ENCODE measurements around the gene PLA2G4B.

PLA2G4B gene, protein sequence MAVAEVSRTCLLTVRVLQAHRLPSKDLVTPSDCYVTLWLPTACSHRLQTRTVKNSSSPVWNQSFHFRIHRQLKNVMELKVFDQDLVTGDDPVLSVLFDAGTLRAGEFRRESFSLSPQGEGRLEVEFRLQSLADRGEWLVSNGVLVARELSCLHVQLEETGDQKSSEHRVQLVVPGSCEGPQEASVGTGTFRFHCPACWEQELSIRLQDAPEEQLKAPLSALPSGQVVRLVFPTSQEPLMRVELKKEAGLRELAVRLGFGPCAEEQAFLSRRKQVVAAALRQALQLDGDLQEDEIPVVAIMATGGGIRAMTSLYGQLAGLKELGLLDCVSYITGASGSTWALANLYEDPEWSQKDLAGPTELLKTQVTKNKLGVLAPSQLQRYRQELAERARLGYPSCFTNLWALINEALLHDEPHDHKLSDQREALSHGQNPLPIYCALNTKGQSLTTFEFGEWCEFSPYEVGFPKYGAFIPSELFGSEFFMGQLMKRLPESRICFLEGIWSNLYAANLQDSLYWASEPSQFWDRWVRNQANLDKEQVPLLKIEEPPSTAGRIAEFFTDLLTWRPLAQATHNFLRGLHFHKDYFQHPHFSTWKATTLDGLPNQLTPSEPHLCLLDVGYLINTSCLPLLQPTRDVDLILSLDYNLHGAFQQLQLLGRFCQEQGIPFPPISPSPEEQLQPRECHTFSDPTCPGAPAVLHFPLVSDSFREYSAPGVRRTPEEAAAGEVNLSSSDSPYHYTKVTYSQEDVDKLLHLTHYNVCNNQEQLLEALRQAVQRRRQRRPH

DNA sequence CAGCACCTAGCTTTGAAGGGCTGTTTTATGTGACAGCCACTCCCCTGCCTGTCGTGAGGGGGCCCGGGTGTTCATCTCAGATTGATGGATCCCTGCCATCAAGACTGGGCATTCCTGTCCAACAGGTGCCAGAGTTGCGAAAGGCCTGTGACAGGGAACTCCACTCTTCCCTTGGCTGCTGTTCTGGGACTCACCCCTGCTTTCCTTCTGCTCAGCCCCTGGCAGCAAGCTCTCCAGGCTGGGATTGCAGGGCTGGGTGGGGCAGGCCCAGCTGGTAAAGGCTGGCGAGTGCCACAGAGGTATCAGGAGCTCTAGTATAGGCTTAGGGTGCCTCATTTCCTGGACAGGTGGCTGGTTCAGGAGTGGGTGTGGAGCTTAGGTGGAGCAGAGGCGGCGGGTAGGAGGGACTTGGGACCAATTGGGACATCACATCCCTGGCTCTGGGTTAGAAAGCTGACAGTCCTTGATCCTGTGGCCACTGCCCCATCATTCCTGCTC is at the start of gene PLA2G4B:
Gene PLA2G4B, plus strand, starts transcription at position 448 of the 498 bp plus-strand sequence. CDS start 67 bp downstream, outside the sequence.
- no peak for DNase-seq

DNA sequence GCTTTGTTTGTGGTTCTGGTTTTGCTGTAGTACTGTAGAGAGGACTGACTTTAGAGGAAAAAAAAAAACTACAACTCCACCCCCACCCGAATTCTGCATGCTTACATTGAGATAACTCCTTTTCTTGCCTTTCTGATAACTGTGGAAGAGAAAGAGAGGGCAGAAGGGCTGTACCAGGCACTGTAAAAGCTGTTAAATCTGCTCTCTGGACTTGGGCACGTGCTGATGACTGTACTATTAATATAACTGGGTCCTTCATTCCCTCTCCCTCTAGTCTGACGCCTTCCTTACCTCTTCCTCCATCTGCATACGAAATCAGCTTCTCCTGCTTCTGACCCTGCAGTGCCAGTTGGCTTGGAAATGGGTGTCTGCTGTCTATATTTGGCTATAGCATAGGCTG is 49.4 kb upstream of the PLA2G4B start:
- no peak for DNase-seq

DNA sequence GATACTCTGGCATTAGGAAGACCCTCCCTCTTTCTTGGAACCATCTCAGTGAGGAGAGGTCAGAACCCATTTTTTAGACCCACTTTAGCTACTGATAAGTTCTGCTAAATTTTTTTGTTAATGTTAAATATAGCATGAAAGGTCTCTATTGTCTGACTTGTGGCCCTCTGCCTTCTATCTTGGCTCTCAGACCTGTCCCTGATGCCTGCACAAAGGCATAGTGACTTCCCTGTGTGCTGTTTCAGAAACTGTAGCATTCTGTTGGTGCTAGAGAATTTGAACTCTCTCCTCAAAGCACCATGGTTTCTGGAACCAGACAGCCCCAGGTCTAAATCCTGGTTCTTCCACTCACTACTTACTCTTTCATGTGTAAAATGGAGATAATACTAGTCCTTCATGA is 49.0 kb upstream of the PLA2G4B start:
- DNase-seq: no peak

DNA sequence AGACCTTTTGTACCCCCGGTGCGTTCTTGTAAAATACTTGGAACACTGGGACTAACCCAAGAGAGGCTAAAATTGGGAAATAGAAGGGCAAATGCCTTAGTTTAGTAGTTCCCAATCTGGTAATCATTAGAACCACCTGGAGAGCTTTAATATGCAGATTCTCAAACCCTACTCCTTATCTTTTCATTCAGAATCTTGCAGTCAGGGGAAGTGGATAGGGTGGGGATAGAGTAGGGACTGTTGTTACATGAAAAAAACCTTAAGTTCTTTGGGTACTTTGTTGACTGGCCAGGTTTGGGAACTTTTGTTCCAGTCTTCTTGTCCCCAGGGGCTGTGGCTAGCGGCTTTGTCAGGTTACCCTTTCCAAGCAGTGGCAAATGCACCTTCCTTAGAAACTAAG is 48.5 kb upstream of the PLA2G4B start:
- no peak for DNase-seq

DNA sequence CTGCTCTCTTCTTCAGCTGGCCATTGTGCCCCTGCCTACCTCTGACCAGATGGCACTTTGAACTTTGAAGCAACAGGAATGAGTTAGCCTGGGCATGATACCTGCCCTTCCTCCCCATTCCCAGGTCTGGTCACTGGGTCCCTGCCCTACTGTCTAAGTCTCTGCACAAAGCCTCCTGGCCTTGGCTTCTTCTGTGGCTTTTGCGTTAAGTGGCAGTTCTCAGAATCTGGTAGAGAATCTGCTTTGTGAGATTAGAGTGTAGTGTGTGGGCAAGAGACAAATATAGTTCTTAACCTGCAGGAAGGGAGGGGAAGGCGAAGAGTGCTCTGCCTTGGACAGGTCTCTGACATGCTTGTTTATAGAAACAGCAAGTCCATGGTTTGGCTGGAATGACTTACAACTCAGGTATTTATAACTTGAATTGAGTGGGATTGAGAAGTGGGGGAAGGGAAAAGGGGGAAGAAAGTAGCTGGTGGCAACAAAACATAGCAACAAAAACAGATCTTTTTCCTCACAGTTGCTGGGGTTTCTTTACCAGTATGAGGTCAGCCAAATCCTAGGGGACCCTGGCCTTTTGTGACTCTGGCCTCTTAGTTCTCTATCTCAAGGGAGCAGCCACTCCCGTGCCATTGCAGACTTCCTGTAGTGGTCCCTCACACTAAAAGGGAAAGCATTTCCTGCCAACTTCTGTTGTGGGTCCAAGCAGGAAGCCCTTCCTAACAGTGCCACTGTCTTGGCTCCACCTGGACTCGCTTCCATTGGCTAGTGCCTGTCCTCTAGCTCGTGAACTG is 47.7 kb upstream of the PLA2G4B start:
- DNase-seq: no peak

DNA sequence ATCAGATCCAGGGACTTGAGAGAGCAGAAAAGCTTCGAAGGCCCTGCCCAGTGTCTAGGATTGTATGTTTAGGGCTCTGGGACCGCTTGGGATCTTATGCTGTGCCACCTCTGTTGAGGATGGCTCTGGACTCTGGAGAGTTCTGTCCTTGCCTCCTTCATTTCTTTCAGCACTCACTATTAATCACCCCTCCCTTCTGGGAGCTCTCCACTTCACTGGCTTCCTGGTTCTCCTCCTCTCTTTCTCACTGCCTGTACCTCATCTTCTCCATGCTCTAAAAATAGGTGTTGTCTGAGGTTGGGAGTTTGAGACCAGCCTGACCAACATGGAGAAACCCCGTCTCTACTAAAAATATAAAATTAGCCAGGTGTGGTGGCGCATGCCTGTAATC is 47.1 kb upstream of the PLA2G4B start:
- DNase-seq: no peak

DNA sequence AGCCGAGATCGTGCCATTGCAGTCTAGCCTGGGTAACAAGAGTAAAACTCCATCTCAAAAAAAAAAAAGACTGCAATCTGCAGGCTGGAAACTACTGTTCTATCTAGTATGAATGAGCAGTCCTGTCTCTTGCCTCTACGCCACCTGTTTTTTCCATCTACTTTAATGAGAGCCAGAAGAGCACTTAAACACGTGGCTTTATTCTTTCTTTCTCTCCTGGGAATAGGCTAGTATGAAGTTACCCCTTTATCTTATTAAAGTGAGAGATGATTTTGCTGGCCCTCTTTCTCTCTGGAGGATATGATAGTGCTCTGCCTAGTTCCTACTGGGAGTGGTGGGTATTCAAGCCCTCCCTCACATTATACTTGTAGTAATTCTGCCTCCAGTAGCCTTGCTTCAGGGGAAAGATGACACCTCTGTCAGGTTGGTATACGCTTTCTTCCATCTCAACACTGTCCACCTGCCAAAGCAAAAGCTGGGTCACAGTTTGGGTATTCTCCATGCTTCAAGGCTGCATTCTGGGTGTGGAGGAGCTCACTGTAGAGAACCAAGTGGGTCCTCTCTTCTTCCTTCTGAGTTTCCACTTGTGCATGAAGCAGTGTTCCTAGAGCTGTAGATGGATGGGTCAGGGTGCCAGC is 46.5 kb upstream of the PLA2G4B start:
- DNase-seq: no peak

DNA sequence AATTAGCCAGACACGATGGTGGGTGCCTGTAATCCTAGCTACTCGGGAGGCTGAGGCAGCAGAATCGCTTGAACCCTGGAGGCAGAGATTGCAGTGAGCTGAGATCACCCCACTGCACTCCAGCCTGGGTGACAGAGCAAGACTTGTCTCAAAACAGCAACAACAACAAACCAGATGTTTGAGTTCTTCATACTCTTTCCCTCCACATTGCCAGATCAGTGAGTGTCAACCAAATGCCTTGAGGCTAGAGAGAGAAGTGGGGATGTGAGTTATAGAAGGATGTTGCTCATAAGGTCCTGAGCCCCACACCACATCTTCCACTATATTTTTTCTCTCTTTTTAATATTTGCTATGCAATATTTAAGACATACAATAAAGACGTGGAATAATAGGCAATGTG is 44.6 kb upstream of the PLA2G4B start:
- DNase-seq: no peak

DNA sequence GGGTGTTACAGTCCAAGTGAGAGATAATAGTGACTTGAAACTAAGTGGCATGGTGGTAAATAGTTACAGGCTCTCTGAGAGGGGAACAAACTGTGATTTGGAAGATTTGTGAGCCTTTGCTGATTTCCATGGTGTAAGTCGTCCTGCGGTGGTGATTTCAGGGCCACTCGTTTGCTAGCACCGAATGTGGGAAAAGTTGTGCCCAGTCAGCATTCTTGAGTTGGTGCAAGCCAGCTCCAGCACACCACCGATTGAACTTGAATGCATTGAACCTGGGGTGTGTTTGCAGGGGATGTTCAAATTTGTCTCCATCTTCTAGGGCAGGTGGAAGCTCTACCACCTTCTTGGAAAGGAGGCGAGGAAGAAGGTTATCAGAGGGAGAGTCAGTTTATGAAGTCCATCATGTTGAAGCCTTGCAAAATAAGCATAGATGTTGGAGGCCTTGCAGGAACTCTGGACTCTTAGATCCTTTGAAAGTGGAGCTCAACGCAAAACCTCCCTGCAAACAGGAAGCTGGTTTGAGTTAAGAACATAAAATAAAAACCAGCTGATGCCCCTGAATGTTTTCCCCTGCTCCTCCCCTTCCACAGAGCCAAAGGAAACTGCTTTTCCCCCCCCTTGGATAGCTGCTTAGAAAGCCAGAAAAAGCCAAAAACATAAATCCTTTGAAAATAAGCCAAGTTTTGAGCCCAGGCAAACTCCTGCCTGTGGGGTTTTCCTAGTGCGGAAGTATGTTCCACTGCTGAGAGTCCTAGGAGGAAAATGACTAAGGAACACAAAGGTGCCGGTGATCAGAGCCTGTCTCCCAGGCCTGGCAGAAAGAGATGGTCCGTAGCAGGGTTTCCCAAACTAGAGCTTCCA is 42.4 kb upstream of the PLA2G4B start:
- no peak for DNase-seq

DNA sequence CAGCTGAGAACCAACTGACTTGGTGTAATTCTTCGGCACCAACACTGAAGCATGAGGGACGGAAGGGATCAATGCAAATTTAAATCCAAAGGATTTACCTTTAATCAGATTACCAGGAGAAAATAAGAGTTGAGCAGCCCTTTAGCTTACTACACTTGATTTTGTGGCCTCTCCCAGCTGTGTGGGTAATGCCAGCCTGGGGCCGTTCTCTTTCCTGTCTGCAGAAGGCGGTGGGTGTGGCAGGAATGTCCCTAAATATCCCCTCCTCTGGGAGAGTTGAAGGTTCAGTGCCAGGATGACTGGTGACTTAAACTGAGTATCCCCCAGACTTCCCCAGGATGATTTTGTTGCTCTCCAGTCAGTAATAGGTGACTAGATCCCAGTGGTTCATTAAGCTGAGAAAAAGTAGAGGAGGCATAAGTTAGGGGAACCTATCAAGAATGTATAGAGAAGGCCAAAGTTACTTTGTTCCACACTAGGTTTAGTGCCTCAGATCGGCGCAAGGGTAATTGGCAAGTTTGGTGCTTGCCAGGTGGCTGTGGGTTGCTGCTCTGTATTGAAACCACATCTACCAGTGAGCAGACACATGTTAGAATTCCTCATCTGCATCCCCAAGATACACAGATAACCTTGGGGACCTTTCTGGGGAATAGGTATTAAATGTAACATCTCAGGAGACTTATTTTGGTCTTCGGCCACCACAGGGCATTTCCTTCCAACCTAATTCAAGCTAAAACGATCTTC is 41.3 kb upstream of the PLA2G4B start:
- no peak for DNase-seq

DNA sequence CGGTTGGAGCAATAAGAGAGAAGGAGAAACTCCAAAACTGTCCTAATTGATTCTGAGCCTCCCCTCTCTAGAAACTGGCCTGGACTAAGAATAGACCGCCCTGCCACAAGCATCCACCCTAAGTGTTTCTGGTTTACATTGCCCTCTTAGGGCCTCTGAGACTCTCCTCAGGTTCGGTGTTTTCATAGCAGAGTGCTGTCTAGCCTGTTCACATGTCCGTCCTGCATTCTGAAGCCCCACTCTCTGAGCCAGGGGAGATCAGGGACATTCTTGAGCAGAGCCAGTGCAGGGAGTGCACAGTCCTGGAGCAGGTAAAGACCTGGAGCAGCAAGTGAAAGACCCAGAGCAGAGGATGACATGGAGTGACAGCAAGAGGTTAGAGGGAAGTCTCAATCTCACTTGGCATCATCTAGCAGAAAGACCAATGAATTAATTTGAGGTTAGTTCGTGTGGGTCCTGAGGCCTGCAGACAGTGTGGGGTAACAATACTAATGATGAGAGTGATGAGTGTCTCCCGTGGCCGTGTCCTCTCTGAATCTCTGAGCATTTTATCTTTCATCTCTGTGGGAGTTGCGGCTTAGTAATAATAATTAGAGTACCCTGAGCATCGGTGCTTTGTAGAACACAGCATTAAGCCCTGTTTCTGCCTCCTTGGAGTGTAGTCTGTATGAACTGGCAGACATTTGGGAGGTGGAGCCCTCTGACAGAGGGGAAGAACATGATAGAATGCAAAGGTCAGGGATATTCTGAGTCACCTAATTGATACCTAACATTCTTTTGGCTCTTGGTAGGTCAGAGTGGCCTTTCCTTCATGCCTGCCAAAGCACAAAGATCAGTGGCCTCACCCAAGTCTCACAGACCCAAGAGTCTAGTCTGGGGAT is 39.8 kb upstream of the PLA2G4B start:
- DNase-seq: no peak

DNA sequence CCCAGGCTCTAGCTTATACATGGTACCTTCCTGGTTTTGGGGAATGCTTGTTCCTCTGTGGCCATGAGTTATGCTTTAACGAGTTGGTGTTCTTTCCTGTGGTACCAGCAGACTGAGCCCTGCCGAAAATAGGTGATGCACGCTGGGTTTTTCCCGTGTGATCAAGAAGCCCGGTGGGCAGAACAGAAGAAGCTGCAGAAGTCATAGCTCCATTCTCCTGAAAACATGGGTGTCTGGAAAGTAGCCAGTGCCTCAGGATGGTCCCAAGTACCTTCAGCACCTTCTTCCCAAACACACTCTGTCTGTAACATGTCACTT is 39.2 kb upstream of the PLA2G4B start:
- DNase-seq: no peak

DNA sequence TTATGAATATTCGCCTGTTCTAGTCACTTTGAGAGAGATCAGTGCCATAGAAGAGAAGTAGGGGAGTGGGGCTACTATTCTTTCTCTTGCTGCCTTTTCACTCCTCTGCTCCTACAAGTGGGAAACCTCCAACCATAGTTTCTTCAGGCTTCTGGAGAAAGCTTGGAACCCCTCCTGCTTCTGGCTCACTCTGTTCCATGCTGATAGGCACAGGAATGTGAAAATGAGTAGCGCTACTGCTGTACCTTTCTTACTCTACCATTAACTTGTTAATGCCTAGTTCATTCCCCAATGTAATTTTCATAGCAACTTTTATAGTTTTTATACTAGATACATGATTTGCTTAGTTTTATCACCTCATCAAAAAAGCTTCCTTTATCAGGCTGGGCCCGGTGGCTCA is 37.5 kb upstream of the PLA2G4B start:
- DNase-seq: no peak

DNA sequence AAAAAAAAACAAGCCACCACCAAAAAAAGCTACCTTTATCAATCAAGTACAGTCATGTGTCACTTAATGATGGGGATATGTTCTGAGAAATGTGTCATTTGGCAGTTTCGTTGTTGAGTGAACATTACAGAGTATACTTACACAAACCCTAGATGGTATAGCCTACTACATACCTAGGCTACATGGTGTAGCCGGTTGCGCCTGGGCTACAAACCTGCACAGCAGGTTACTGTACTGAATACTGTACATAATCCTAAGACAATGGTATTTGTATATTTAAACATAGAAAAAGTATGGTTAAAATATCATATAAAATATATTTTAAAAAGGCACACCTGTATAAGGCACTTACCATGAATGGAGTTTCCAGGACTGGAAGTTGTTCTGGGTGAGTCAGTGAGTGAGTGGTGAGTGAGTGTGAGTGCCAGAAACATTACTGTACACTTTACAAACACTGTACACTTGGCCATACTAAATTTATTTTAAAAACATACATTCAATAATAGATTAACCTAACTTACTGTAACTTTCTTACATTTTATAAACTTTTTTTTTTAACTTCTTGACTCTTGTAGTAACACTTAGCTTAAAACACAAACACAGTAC is 36.7 kb upstream of the PLA2G4B start:
- no peak for DNase-seq

DNA sequence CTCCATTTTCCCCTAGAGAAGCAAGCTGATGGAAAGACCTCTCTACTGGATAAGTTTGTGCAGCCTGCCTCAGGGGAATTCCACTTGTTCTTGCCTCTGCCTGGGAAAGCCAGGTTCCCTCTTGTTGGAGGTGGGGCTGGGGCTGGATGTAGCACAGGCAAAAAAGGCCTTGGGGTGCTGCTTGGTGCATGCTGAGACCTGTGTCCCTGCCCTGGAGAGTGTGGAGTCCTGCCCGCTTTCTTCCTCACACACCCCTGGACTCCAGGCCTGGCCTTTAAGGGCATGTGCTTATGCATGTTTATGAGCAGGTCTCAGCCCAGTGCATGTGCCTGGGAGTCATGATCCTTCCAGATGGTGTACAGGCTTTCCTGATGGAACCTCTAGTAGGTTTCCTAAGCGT is 34.3 kb upstream of the PLA2G4B start:
- DNase-seq: no peak

DNA sequence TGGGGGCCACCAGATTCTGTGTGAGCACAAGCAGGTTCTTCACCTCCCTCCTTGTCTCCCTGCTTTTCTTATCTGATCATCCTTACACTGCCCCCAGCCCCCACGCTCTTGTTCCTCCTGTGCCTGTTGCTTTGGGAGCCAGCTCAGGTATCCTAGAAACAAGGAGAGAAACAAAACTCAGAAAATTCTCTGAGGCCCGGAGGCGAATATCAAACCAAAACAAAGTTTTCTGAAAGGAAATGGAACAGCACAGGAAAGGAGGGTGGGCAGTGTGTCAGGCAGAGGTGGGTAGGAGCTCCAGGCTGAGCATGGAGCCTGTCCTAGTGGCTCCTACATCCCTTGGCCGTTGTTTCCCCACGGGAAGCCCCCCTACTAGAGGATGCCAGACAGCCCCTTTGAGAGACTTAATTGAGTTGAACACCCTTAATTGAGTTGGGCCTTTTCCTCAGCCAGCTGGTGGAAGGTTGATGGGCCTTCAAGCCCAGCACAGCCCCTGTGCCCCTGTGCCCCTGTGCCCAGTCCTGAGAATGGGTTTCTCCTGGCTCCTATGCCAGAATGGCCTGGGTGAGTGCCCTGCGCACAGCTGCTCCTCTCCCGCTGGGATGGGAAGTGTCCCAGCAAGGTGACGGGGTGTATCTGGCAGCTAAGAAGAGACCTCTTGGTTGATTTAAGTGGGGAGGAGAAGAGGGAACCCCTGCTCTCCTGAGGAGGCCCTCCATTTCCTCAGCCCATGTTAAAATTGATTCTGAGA is 33.6 kb upstream of the PLA2G4B start:
- DNase-seq: no peak

DNA sequence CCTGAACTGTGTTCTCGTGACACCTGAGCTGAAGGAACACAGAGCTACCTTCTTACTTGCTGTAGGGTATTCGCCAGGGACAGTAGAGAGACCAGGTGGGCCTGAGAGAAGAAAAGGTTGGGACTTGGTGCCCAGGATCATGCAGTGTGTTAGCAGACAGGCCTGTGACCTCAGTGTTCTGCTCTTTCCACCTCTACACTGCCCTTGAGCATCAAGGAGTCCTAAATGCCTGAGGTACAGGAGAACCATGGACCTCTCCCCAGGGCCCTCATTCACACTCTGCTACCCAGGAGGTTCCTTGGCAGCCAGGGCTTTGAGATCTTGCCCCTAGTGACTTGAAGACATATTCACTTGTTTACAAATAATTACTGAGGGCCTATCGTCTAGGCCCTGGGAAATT is 32.9 kb upstream of the PLA2G4B start:
- no peak for DNase-seq

DNA sequence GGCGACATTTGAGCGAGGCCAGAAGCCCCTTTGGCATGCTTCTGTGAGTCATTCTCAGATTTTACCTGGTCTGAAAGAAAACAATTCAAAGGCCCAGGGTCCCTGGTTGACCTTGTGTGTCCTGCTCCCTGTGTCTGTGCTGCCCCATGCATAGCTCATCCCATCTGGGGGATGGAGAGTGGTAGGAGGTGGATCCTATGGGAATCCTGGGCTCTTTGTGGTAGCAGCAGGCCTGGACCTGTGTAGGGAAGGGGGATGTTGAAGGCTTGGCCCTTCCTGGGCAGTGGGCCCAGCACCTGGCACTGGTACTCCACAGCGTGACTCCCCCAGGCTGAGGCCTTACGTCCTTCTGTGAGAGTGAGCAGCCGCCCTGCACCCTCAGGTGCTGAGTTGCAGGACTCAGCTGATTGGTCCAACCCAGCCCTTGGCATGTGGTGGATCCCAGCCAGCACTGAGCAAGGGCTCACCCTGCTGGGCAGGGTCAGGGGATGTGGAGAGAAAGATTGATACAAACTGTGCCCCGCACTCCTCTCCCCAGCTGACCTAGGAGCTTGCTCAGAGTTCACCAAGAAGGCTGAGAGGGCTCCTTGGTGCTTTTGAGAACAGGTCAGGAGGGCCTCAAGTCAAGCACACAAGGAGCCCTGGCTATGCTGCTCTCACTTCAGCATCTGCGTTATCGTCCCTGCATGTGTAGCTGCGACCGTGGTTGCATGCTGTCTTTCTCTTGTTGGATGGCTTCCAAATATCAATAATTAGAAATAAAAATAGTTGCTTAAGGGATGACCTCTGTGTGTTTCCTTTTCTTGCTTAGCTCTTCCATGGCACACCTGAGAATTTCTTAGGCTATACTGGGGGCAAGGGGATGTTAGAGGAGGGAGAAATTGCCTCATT is 32.1 kb upstream of the PLA2G4B start:
- no peak for DNase-seq

All from stimulated activated CD4-positive, alpha-beta T cell treated with anti-CD3 and anti-CD28 coated beads, Interleukin-4, amount 100 ng/mL, for 1 hour (primary cell).